DLD1 (cell line): ENCODE results near the gene IL15RA.
"Not testable (repeated sequence)": the region's sequence is repeated elsewhere in the genome, so short reads cannot be mapped to it uniquely, and the experiment has no call there.

Source experiments
- in situ Hi-C: cut with HindIII; loops from 2 replicates; pipeline ENCODE4 v1.10.0; 2017; ENCODE audit warnings: low sequenced_read_pairs

The IL15RA gene

GRCh38 chr10:5971315-5971832, 6.0 kb downstream of the IL15RA start:
- in situ Hi-C loops = no loop called here

GRCh38 chr10:5970527-5970926, 6.8 kb downstream of the IL15RA start:
- in situ Hi-C loops = no loop called here

- in situ Hi-C loops = no loop called here
Measured at GRCh38 chr10:5970066-5970465, 7.3 kb downstream of the IL15RA start.

- in situ Hi-C loops = no loop called here
Measured at GRCh38 chr10:5968681-5969453, 8.5 kb downstream of the IL15RA start.

- in situ Hi-C loops = no loop called here
Measured at GRCh38 chr10:5968037-5968680, 9.2 kb downstream of the IL15RA start.

GRCh38 chr10:5965266-5965665, 12.1 kb downstream of the IL15RA start:
- in situ Hi-C loops = no loop called here

- in situ Hi-C loops = no loop called here
Measured at GRCh38 chr10:5964736-5965135, 12.6 kb downstream of the IL15RA start.

- in situ Hi-C loops = no loop called here
Measured at GRCh38 chr10:5963591-5963990, 13.8 kb downstream of the IL15RA start.

- in situ Hi-C loops = no loop called here
Measured at GRCh38 chr10:5963071-5963470, 14.3 kb downstream of the IL15RA start.

- in situ Hi-C loops = not testable (repeated sequence)
Measured at GRCh38 chr10:5962358-5962940, 14.9 kb downstream of the IL15RA start.

- in situ Hi-C loops = no loop called here
Measured at GRCh38 chr10:5961405-5962100, 15.8 kb downstream of the IL15RA start.

GRCh38 chr10:5960973-5961275, 16.4 kb downstream of the IL15RA start:
- in situ Hi-C loops = not testable (repeated sequence)

GRCh38 chr10:5960070-5960972, 17.0 kb downstream of the IL15RA start:
- in situ Hi-C loops = no loop called here

GRCh38 chr10:5959581-5960069, 17.7 kb downstream of the IL15RA start:
- in situ Hi-C loops = no loop called here

- in situ Hi-C loops = no loop called here
Measured at GRCh38 chr10:5959142-5959541, 18.2 kb downstream of the IL15RA start.

- in situ Hi-C loops = no loop called here
Measured at GRCh38 chr10:5958675-5959074, 18.7 kb downstream of the IL15RA start.

GRCh38 chr10:5958077-5958476, 19.3 kb downstream of the IL15RA start:
- in situ Hi-C loops = no loop called here

- in situ Hi-C loops = no loop called here
Measured at GRCh38 chr10:5956146-5956936, 21.0 kb downstream of the IL15RA start.

GRCh38 chr10:5953676-5954075, 23.7 kb downstream of the IL15RA start:
- in situ Hi-C loops = no loop called here
